ENCODE data around the gene CENPP.

The CENPP gene

DNA sequence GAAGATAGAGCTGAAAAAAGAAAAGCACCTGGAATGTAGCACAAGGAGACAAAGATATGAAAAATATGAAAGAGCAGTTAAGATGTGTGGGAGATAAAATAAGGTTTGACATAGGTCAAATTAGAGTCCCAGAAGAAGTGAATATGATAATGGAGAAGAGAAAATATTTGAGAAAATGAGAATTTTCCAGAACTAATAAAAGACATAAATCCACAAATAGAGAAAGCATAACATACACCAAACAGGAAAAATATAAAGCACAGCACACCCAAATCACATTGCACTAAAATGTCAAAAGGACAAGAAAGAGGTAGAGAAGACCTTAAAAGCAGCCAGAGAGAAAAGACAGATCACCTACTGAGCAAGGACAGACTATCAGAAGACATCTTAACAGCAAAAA lies 300.7 kb downstream of the CENPP start:
- Histone ChIP-seq H3K27me3 (replicated peaks; ENCODE audit: control insufficient read depth, insufficient read depth, low read length) (no peaks in the 10 kb centered on the region), H3K4me3 (replicated peaks; ENCODE audit: low read depth, low read length) (no peak overlapping the region), H3K36me3 (ENCODE audit: control insufficient read depth, insufficient read depth, low read length) (peaks cover 1% of the 10 kb centered on the region; the same call in 1 of the 2 replicates)
- TF ChIP-seq CTCF (IDR thresholded peaks at IDR 0.05; ENCODE audit: insufficient read depth, low read length, poor library complexity, severe bottlenecking), result no peak
- DNase-seq (ENCODE audit: extremely low read depth, insufficient read length), result no peak

GRCh38 chr9:92627651-92628050 lies 301.9 kb downstream of the CENPP start:
- Histone ChIP-seq H3K4me3 (replicated peaks; ENCODE audit: low read depth, low read length) (no peak overlapping the region), H3K27me3 (replicated peaks; ENCODE audit: control insufficient read depth, insufficient read depth, low read length) (no peaks in the 10 kb centered on the region), H3K36me3 (ENCODE audit: control insufficient read depth, insufficient read depth, low read length) (peaks cover 4% of the 10 kb centered on the region)
- DNase-seq (ENCODE audit: extremely low read depth, insufficient read length), result no peak
- no peak for TF ChIP-seq CTCF (IDR thresholded peaks at IDR 0.05; ENCODE audit: insufficient read depth, low read length, poor library complexity, severe bottlenecking)

DNA sequence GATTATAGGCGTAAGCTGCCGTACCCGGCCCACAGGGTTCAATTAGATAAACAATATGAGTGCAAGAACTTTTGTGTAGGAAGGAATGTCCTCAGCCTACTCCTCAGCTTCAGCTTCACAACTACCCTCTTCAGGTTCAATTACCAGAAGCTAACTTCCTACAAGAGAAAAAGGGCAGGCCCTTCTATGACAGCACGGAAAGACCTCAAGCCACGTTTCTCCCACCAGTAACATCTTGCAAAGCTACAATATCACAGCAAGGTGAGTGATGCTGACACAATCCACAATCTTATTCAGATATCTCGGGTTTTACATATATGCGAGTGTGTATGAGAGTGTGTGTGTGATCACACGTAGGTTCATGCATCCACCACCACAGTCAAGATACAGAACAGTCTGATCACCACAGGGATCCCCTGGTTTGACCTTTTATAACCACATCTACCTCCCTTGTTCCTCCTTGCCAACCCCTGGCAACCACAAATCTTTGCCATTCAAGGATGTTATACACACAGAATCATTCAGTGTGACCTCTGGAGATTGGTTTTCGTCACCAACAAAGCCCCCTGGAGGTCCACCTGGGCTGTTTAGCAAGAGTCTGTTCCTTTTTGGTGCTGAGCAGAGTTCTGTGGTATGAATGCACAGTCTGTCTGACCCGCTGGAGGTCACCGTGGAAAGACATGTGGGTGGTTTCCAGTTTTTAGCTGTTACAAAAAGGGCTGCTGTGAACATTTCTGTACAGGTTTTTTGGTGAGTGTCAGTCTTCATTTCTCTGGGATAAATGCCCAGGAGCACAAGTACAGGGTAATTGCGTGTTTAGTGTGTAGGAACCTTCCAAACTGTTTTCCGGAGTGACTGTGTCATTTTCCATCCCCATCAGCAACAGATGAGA lies 305.9 kb downstream of the CENPP start:
- Histone ChIP-seq H3K27me3 (replicated peaks; ENCODE audit: control insufficient read depth, insufficient read depth, low read length) (no peaks in the 10 kb centered on the region), H3K4me3 (replicated peaks; ENCODE audit: low read depth, low read length) (no peak overlapping the region), H3K36me3 (ENCODE audit: control insufficient read depth, insufficient read depth, low read length) (peaks cover 12% of the 10 kb centered on the region)
- DNase-seq (ENCODE audit: extremely low read depth, insufficient read length), result no peak
- TF ChIP-seq CTCF (IDR thresholded peaks at IDR 0.05; ENCODE audit: insufficient read depth, low read length, poor library complexity, severe bottlenecking), result no peak

GRCh38 chr9:92632641-92633040 lies 306.9 kb downstream of the CENPP start:
- Histone ChIP-seq H3K27me3 (replicated peaks; ENCODE audit: control insufficient read depth, insufficient read depth, low read length) (no peaks in the 10 kb centered on the region), H3K36me3 (ENCODE audit: control insufficient read depth, insufficient read depth, low read length) (peaks cover 14% of the 10 kb centered on the region), H3K4me3 (replicated peaks; ENCODE audit: low read depth, low read length) (no peak overlapping the region)
- no peak for TF ChIP-seq CTCF (IDR thresholded peaks at IDR 0.05; ENCODE audit: insufficient read depth, low read length, poor library complexity, severe bottlenecking)
- DNase-seq (ENCODE audit: extremely low read depth, insufficient read length), result no peak

GRCh38 chr9:92633614-92634278 lies 308.0 kb downstream of the CENPP start:
- DNase-seq (ENCODE audit: extremely low read depth, insufficient read length), result no peak
- Histone ChIP-seq H3K36me3 (ENCODE audit: control insufficient read depth, insufficient read depth, low read length) (peaks cover 16% of the 10 kb centered on the region), H3K4me3 (replicated peaks; ENCODE audit: low read depth, low read length) (no peak overlapping the region), H3K27me3 (replicated peaks; ENCODE audit: control insufficient read depth, insufficient read depth, low read length) (no peaks in the 10 kb centered on the region)
- no peak for TF ChIP-seq CTCF (IDR thresholded peaks at IDR 0.05; ENCODE audit: insufficient read depth, low read length, poor library complexity, severe bottlenecking)
